HepG2 (cell line): Measurements from ENCODE around the gene TOMM7. TPM values are rescaled to one million over a fixed set of nuclear protein-coding genes. Genes with fewer than 3 reads are reported as not detected.

Source experiments
- BCL6 ChIP-seq: IDR thresholded peaks from 2 replicates; pipeline ENCODE4 v1.6.1; 2016; ENCODE audit warnings: missing genetic modification reagents, missing compliant biosample characterization
- NFYB ChIP-seq: sonication (generic); formaldehyde crosslinking; IDR thresholded peaks from 2 replicates; pipeline ENCODE4 v1.4.0; 2020; ENCODE audit warnings: missing genetic modification reagents
- NFYC ChIP-seq: IDR thresholded peaks from 2 replicates; pipeline ENCODE4 v1.6.1; 2016; ENCODE audit warnings: missing genetic modification reagents, missing compliant biosample characterization
- RAD51 ChIP-seq: fragments of 450-650 bp; IDR thresholded peaks from 2 replicates; pipeline ENCODE4 v1.6.1; 2016; ENCODE audit warnings: borderline replicate concordance
- RBM22 ChIP-seq: fragments of 200-400 bp; formaldehyde crosslinking; optimal IDR thresholded peaks from 2 replicates; pipeline ENCODE3; 2017; ENCODE audit warnings: mild to moderate bottlenecking, low read length, moderate library complexity
- SP5 ChIP-seq: IDR thresholded peaks from 2 replicates; pipeline ENCODE4 v1.6.1; 2016; ENCODE audit warnings: low read depth, borderline replicate concordance
- SSRP1 ChIP-seq: IDR thresholded peaks from 2 replicates; pipeline ENCODE4 v1.6.1; 2016; ENCODE audit warnings: control low read depth
- ZFP41 ChIP-seq: sonication (generic); formaldehyde crosslinking; IDR thresholded peaks from 2 replicates; pipeline ENCODE4 v1.4.0; 2020; ENCODE audit warnings: mild to moderate bottlenecking, missing genetic modification reagents, borderline replicate concordance
- polyA plus RNA-seq, 8 experiments: library from polyadenylated mRNA; depleted of rRNA in 3 of 8; stranded (reverse) in 7 of 8; unstranded in 1 of 8; fragments of >200 nt; fragmentation: Illumina TruSeq in 4 of 8; extraction: Trizol in 4 of 8; gene quantifications; 2 replicates each; pipeline versions ENCODE4 v1.2.1 to v1.2.3, GENCODE V29; 2011 to 2016; ENCODE audit warnings: low read depth in 4 of 8, missing spikeins in 1 of 8, mixed read lengths in 1 of 8; ENCODE audit not compliant: insufficient read depth in 1 of 8
- total RNA-seq, 5 experiments: library from RNA; depleted of rRNA; stranded (reverse); fragments of >200 nt; fragmentation: Illumina TruSeq; extraction: Trizol; gene quantifications; 2 replicates each; pipeline ENCODE4 v1.2.3, GENCODE V29; 2016; ENCODE audit warnings: low read depth in 1 of 5
- TF ChIP-seq, protein P1 (sequence below): sonication (generic); formaldehyde crosslinking; IDR thresholded peaks from 2 replicates; pipeline ENCODE4 v1.4.0; 2020; ENCODE audit warnings: missing genetic modification reagents, borderline replicate concordance
- TF ChIP-seq, protein P2 (sequence below): sonication (generic); formaldehyde crosslinking; IDR thresholded peaks from 2 replicates; pipeline ENCODE4 v1.4.0; 2020; ENCODE audit warnings: mild to moderate bottlenecking, missing genetic modification reagents
- TF ChIP-seq, protein P3 (sequence below): IDR thresholded peaks from 2 replicates; pipeline ENCODE4 v1.4.0; 2020; ENCODE audit warnings: mild to moderate bottlenecking, missing genetic modification reagents
- TF ChIP-seq, protein P4 (sequence below): sonication (generic); formaldehyde crosslinking; IDR thresholded peaks from 2 replicates; pipeline ENCODE4 v1.5.0; 2020; ENCODE audit warnings: missing genetic modification reagents
- TF ChIP-seq, protein P5 (sequence below): sonication (generic); formaldehyde crosslinking; IDR thresholded peaks from 2 replicates; pipeline ENCODE4 v1.4.0; 2020; ENCODE audit warnings: mild to moderate bottlenecking, missing genetic modification reagents, borderline replicate concordance

TOMM7 gene
- total and polyA plus RNA-seq, 2 of the 13 experiments (the other 11 are each of a cell fraction or from before 2014, with no cell fraction given): 251 to 369 TPM

DNA sequence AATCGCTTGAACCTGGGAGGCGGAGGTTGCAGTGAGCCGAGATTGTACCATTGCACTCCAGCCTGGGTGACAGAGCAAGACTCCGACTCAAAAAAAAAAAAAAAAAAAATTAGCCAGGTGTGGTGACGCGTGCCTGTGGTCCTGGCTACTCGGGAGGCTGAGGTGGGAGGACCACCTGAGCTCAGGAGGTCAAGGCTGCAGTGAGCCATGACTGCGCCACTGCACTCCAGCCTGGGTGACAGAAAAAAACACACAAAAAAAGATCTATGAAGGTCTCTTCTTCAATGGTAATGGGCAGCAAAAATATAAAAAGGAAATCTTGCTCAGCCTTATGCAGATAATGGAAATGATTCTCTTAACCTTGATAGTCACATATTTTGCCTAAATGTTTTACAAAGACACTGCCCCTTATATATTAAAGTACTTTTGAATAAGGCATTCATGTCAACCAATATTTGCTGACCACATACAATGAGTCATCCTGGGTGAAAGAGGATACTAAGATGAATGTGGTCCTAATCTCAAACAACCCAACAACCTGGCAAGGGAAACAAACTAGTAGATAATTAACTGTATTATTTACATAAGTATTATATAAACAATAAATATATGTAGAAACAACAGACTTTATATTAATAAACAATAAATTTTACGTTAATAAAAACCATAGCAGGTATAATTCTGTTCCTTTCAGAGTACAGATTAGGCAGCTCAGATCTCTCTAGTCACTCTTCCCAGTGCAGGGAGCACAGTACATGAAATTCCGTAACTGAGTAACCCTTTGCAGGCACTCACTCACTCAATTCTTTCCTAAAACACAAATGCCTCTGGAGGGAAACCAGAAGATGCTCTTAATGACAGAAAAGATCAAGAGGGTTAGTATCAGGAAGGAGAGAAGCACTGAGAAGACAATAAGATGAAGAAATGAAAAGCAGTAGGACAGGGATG, 8.1 kb downstream of the TOMM7 start (continued):
- TF ChIP-seq, protein P1, sequence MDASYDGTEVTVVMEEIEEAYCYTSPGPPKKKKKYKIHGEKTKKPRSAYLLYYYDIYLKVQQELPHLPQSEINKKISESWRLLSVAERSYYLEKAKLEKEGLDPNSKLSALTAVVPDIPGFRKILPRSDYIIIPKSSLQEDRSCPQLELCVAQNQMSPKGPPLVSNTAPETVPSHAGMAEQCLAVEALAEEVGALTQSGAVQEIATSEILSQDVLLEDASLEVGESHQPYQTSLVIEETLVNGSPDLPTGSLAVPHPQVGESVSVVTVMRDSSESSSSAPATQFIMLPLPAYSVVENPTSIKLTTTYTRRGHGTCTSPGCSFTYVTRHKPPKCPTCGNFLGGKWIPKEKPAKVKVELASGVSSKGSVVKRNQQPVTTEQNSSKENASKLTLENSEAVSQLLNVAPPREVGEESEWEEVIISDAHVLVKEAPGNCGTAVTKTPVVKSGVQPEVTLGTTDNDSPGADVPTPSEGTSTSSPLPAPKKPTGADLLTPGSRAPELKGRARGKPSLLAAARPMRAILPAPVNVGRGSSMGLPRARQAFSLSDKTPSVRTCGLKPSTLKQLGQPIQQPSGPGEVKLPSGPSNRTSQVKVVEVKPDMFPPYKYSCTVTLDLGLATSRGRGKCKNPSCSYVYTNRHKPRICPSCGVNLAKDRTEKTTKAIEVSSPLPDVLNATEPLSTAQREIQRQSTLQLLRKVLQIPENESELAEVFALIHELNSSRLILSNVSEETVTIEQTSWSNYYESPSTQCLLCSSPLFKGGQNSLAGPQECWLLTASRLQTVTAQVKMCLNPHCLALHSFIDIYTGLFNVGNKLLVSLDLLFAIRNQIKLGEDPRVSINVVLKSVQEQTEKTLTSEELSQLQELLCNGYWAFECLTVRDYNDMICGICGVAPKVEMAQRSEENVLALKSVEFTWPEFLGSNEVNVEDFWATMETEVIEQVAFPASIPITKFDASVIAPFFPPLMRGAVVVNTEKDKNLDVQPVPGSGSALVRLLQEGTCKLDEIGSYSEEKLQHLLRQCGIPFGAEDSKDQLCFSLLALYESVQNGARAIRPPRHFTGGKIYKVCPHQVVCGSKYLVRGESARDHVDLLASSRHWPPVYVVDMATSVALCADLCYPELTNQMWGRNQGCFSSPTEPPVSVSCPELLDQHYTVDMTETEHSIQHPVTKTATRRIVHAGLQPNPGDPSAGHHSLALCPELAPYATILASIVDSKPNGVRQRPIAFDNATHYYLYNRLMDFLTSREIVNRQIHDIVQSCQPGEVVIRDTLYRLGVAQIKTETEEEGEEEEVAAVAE (CRISPR knock-in tag): no peak
- TF ChIP-seq, protein P2, sequence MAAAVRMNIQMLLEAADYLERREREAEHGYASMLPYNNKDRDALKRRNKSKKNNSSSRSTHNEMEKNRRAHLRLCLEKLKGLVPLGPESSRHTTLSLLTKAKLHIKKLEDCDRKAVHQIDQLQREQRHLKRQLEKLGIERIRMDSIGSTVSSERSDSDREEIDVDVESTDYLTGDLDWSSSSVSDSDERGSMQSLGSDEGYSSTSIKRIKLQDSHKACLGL (CRISPR knock-in tag): no peak
- TF ChIP-seq, protein P3, sequence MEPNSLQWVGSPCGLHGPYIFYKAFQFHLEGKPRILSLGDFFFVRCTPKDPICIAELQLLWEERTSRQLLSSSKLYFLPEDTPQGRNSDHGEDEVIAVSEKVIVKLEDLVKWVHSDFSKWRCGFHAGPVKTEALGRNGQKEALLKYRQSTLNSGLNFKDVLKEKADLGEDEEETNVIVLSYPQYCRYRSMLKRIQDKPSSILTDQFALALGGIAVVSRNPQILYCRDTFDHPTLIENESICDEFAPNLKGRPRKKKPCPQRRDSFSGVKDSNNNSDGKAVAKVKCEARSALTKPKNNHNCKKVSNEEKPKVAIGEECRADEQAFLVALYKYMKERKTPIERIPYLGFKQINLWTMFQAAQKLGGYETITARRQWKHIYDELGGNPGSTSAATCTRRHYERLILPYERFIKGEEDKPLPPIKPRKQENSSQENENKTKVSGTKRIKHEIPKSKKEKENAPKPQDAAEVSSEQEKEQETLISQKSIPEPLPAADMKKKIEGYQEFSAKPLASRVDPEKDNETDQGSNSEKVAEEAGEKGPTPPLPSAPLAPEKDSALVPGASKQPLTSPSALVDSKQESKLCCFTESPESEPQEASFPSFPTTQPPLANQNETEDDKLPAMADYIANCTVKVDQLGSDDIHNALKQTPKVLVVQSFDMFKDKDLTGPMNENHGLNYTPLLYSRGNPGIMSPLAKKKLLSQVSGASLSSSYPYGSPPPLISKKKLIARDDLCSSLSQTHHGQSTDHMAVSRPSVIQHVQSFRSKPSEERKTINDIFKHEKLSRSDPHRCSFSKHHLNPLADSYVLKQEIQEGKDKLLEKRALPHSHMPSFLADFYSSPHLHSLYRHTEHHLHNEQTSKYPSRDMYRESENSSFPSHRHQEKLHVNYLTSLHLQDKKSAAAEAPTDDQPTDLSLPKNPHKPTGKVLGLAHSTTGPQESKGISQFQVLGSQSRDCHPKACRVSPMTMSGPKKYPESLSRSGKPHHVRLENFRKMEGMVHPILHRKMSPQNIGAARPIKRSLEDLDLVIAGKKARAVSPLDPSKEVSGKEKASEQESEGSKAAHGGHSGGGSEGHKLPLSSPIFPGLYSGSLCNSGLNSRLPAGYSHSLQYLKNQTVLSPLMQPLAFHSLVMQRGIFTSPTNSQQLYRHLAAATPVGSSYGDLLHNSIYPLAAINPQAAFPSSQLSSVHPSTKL (CRISPR knock-in tag): peak; percentile 43; the same call in 1 of the 2 replicates
- no peak for TF ChIP-seq NFYC (CRISPR knock-in tag)
- 0 out of 2 replicates have a peak, but pooled peaks have one; percentile 11 for TF ChIP-seq BCL6 (CRISPR knock-in tag)
- no peak for TF ChIP-seq RBM22
- no peak for TF ChIP-seq RAD51
- no peak for TF ChIP-seq SSRP1 (CRISPR knock-in tag)
- no peak for TF ChIP-seq NFYB (CRISPR knock-in tag)
- TF ChIP-seq, protein P4, sequence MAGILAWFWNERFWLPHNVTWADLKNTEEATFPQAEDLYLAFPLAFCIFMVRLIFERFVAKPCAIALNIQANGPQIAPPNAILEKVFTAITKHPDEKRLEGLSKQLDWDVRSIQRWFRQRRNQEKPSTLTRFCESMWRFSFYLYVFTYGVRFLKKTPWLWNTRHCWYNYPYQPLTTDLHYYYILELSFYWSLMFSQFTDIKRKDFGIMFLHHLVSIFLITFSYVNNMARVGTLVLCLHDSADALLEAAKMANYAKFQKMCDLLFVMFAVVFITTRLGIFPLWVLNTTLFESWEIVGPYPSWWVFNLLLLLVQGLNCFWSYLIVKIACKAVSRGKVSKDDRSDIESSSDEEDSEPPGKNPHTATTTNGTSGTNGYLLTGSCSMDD: no peak
- TF ChIP-seq SP5: peak; percentile 49; the same call in 1 of the 2 replicates
- TF ChIP-seq, protein P5, sequence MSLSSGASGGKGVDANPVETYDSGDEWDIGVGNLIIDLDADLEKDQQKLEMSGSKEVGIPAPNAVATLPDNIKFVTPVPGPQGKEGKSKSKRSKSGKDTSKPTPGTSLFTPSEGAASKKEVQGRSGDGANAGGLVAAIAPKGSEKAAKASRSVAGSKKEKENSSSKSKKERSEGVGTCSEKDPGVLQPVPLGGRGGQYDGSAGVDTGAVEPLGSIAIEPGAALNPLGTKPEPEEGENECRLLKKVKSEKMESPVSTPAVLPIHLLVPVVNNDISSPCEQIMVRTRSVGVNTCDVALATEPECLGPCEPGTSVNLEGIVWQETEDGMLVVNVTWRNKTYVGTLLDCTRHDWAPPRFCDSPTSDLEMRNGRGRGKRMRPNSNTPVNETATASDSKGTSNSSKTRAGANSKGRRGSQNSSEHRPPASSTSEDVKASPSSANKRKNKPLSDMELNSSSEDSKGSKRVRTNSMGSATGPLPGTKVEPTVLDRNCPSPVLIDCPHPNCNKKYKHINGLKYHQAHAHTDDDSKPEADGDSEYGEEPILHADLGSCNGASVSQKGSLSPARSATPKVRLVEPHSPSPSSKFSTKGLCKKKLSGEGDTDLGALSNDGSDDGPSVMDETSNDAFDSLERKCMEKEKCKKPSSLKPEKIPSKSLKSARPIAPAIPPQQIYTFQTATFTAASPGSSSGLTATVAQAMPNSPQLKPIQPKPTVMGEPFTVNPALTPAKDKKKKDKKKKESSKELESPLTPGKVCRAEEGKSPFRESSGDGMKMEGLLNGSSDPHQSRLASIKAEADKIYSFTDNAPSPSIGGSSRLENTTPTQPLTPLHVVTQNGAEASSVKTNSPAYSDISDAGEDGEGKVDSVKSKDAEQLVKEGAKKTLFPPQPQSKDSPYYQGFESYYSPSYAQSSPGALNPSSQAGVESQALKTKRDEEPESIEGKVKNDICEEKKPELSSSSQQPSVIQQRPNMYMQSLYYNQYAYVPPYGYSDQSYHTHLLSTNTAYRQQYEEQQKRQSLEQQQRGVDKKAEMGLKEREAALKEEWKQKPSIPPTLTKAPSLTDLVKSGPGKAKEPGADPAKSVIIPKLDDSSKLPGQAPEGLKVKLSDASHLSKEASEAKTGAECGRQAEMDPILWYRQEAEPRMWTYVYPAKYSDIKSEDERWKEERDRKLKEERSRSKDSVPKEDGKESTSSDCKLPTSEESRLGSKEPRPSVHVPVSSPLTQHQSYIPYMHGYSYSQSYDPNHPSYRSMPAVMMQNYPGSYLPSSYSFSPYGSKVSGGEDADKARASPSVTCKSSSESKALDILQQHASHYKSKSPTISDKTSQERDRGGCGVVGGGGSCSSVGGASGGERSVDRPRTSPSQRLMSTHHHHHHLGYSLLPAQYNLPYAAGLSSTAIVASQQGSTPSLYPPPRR (CRISPR knock-in tag): peak; percentile 82
- no peak for TF ChIP-seq ZFP41 (CRISPR knock-in tag)
